ENCODE measurements around the gene OSBPL5. TPM values are rescaled to one million over a fixed set of nuclear protein-coding genes. Genes with fewer than 3 reads are reported as not detected.

Gene OSBPL5
- total and polyA plus RNA-seq, 2 of the 4 experiments (the other 2 are of a cell fraction): 14.9 to 22.3 TPM

- WGBS, 2 experiments (ENCODE audit: extremely low coverage in 2 of 2, insufficient read length in 1 of 2): no CpG with 5 or more reads among the region's 2 CpGs
- ATAC-seq (ENCODE audit: low read depth) (no peak), DNase-seq (no peak)
- TF ChIP-seq MAFK (IDR thresholded peaks at IDR 0.05; ENCODE audit: low read depth, low read length): no peak
- no peak for TF ChIP-seq FOS (IDR thresholded peaks at IDR 0.05; ENCODE audit: low read depth, low read length)
- TF ChIP-seq CHD1 (IDR thresholded peaks at IDR 0.05; ENCODE audit: low read depth, low read length): no peak
- no peak for TF ChIP-seq MXI1 (IDR thresholded peaks at IDR 0.05; ENCODE audit: borderline replicate concordance, low read depth, low read length)
- TF ChIP-seq RFX5 (IDR thresholded peaks at IDR 0.05; ENCODE audit: low read depth, low read length): no peak
- no peak for TF ChIP-seq CTCF (conservative IDR thresholded peaks at IDR 0.05; ENCODE audit: low read depth, low read length)
- TF ChIP-seq USF2 (IDR thresholded peaks at IDR 0.05; ENCODE audit: low read depth, low read length): no peak
- no peak for TF ChIP-seq ELK1 (IDR thresholded peaks at IDR 0.05; ENCODE audit: borderline replicate concordance, low read depth, low read length)
- Histone ChIP-seq H3K27ac (ENCODE audit: insufficient read depth, low read length) (no peak overlapping the region), H3K4me2 (ENCODE audit: low read depth, low read length) (no peak overlapping the region), H4K5ac (ENCODE audit: low read depth, low read length) (no peak overlapping the region), H4K20me1 (ENCODE audit: insufficient read depth, low read length) (no peaks in the 10 kb centered on the region), H3K4ac (ENCODE audit: low read depth, low read length) (no peak overlapping the region), H3K4me3 (ENCODE audit: insufficient read depth, low read depth, low read length) (no peak overlapping the region), H3K9ac (ENCODE audit: low read depth, low read length) (no peak overlapping the region), H2AK5ac (ENCODE audit: low read depth, low read length) (no peak overlapping the region), H4K8ac (ENCODE audit: low read depth in 2 of 2, low read length in 2 of 2) (no peak overlapping the region), H3K36me3 (ENCODE audit: control insufficient read depth, insufficient read depth, low read length) (no peaks in the 10 kb centered on the region), H2AK9ac (replicated peaks; ENCODE audit: low read depth, low read length, poor library complexity) (no peak overlapping the region), H3K18ac (ENCODE audit: low read depth, low read length) (no peak overlapping the region), H4K91ac (ENCODE audit: insufficient read depth, low read depth, low read length) (no peak overlapping the region), H3K9me1 (ENCODE audit: insufficient read depth, low read length) (no peaks in the 10 kb centered on the region), H2AFZ (replicated peaks; ENCODE audit: low read length, poor library complexity) (no peak overlapping the region), H3K56ac (ENCODE audit: extremely low read depth, insufficient read depth, low read length) (no peak overlapping the region), H2BK15ac (ENCODE audit: low read depth, low read length) (no peak overlapping the region), H2BK120ac (ENCODE audit: low read depth, low read length) (no peak overlapping the region), H3K9me3 (ENCODE audit: control insufficient read depth, insufficient read depth, low read length) (peaks cover 4% of the 10 kb centered on the region; the same call in 1 of the 2 replicates), H2BK5ac (ENCODE audit: low read depth, low read length, poor library complexity, severe bottlenecking) (no peak overlapping the region), H2BK20ac (ENCODE audit: low read depth, low read length) (no peak overlapping the region), H3K23ac (ENCODE audit: low read depth, low read length) (no peak overlapping the region), H3K79me1 (ENCODE audit: low read depth in 1 of 2, low read length in 2 of 2) (no peaks in the 10 kb centered on the region), H3K27me3 (ENCODE audit: control insufficient read depth, insufficient read depth, low read length) (peaks cover 11% of the 10 kb centered on the region), H3K4me1 (ENCODE audit: control insufficient read depth, insufficient read depth, low read length) (0 out of 2 replicates have a peak, but pooled peaks cover 2% of the 10 kb centered on the region), H3K14ac (replicated peaks; ENCODE audit: low read depth, low read length) (no peak overlapping the region)
- ChIA-PET POLR2A (ENCODE audit: unreplicated experiment) (no interaction called here), CTCF (no interaction called here)
- no TSS peak for BruUV-seq (replicated peaks)
- dilution Hi-C loops (cut with HindIII; ENCODE audit: low sequenced_read_pairs, unreplicated experiment): no loop called here
- in situ Hi-C loops (cut with MboI; ENCODE audit: low sequenced_read_pairs): no loop called here
- intact Hi-C loops (cut with micrococcal nuclease): no loop called here
Measured at GRCh38 chr11:3177931-3178330, 12.8 kb upstream of the OSBPL5 start.

All from IMR-90 (cell line).